GM18858 (cell line): ENCODE results near the gene NRDC.
"Not testable (repeated sequence)": the region's sequence is repeated elsewhere in the genome, so short reads cannot be mapped to it uniquely, and the experiment has no call there.

Source experiments
- ATAC-seq: cut with Tn5 transposase; IDR thresholded peaks from one replicate; pipeline ENCODE4 v1.9.1; 2021; ENCODE audit not compliant: unreplicated experiment

NRDC gene

DNA sequence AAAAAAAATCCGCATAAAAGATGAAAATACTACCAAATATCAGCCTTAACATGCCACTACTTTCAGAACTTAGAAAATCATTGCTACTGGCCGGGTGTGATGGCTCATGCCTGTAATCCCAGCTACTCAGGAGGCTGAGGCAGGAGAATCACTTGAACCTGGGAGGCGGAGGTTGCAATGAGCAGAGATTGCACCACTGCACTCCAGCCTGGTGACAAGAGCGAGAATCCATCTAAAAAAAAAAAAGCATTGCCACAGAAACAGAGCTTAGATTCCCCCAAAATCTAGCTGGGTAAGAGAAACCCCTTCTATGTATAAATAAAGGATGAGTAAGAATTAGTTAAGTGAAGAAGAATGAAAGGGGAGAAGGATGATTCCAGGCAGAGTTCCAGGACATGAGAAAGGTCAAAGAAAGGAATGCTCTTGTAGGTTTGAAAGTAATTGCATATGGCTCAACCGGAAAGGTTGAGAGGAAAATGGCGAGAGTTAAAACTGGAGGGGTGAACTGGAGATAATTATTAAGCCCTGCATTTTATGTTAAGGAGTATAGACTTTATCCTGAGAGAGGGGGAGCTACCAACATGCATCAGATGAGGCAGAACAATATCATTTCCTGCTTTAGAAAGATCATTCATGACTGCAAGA lies 19.7 kb upstream of the NRDC start:
- no peak for ATAC-seq

DNA sequence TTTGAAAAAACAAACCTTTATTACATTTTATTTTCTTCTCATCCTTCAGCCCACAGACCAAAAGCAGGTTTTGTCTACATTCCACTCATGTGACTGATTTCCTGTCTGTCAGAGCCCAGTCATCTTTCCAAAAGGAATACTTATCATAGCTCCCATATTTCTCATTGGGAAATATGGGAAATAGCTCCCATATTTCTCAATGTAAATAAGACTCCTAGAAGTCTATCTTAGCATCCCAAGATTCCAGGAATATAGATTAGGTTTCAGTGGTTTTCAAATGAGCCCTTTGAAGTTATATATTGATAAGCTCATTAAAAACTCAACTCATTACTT lies 19.1 kb upstream of the NRDC start:
- no peak for ATAC-seq

DNA sequence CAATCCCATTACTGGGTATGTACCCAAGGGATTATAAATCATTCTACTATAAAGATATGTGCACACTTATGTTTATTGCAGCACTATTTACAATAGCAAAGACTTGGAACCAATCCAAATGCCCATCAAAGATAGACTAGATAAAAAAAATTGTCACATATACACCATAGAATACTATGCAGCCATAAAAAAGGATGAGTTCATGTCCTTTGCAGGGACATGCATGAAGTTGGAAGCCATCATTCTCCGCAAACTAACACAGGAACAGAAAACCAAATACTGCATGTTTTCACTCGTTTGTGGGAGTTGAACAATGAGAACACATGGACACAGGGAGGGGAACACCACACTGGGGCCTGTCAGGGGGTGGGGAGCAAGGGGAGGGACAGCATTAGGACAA lies 16.2 kb upstream of the NRDC start:
- not testable (repeated sequence) for ATAC-seq

DNA sequence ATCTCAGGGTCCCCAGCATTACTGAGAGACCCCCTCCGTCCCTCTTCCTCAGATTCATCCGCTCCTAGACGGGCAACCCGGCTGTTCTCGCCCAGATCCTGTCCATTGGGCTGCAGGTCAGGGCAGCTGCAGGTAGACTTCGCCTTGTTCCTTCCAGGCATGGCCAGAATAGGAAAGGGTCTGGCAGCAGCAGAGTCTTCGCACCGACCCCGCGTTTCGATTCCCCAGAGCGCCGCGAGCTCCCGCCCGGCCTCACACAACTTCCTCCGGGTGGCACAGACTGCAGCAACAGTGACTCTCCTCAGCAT lies 265 bp downstream of the NRDC start:
- no peak for ATAC-seq

GRCh38 chr1:51877434-51878307 lies 856 bp downstream of the NRDC start:
- no peak for ATAC-seq

DNA sequence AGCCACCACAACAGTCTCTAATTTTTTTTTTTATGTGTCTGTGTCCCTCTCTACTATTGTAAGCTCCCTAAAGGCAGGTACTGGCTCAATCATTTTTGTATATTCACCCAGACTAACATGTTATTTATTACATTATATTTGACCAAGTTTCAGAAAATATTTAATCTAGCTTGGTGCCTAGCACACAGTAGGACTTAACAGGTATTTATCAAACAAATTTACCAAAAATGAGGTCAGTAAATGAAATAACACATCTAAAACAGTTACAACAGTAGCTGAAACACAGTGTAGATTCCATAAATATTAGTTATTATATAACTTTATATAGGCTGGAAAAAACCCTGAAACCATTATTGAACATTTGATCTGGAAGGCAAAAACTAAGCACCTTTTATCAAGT lies 2.7 kb downstream of the NRDC start:
- no peak for ATAC-seq

GRCh38 chr1:51875291-51875772 lies 3.2 kb downstream of the NRDC start:
- ATAC-seq = no peak

DNA sequence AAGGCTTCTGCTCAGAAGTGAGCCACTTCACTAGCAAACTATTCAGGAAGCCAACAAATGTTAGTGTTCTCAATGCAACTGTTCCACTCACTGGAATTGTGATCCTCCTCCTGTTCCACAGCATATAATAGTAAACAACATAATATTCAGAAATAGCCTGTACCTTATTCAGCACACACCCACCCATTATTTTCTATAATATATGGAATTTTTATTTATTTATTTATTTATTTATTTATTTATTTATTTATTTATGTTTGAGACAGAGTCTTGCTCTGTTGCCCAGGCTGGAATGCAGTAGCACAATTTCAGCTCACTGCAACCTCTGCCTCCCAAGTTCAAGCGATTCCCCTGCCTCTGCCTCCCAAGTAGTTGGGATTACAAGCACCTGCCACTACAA lies 5.3 kb downstream of the NRDC start:
- not testable (repeated sequence) for ATAC-seq

DNA sequence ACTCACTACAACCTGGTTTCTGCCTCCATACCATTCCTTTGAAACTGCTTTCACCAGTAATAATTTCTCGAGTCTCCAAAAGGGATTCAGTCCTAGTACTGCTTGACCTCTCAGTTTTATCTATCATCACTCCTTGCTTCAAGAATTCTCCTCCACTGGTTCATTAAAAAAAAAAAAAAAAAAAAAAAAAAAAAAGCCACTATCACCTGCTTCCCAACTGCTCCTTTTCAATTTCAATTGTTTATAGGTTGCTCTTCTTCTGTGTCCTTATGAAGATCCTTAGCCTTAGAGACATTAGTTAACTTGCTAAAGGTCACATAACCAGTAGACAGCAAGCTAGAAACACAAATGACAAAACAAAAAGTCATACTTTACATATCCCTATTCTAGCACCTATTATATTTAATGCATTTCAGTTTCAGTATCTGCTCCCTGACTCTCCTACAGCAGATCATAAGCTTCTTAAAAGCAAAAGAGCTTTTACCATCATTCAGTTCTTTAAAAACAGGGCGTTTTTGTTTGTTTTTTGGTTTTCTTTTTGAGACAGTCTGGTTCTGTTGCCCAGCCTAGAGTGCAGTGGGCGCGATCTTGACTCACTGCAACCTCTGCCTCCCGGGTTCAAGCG lies 7.1 kb downstream of the NRDC start:
- ATAC-seq = peak; percentile 52

DNA sequence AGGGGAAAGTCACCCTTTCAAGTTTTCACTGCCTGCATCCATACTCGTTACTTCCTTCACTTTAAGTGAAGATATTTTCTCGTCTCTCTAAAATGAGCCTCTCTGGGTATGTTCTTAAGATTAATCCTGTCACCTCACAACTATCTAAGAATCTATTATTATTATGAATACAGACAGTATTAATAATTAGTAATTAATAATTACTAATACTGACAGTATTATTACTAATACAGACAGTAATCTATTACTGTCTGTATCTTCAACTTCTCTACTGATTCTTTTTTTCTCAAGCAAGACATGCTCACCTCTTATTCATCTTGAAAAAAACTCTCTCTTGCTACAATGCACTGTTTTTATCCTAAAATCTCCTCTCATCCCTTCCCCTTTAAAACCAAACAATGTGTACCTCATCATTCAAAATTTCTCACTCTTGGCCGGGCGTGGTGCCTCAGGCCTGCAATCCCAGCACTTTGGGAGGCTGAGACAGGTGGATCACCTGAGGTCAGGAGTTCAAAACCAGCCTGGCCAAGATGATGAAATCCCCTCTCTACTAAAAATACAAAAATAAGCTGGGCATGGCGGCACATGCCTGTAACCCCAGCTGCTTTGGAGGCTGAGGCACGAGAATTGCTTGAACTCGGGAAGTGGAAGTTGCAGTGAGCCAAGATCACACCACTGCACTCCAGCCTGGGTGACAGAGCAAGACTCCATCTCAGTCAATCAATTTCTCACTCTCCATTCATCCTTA lies 7.8 kb downstream of the NRDC start:
- ATAC-seq = no peak

DNA sequence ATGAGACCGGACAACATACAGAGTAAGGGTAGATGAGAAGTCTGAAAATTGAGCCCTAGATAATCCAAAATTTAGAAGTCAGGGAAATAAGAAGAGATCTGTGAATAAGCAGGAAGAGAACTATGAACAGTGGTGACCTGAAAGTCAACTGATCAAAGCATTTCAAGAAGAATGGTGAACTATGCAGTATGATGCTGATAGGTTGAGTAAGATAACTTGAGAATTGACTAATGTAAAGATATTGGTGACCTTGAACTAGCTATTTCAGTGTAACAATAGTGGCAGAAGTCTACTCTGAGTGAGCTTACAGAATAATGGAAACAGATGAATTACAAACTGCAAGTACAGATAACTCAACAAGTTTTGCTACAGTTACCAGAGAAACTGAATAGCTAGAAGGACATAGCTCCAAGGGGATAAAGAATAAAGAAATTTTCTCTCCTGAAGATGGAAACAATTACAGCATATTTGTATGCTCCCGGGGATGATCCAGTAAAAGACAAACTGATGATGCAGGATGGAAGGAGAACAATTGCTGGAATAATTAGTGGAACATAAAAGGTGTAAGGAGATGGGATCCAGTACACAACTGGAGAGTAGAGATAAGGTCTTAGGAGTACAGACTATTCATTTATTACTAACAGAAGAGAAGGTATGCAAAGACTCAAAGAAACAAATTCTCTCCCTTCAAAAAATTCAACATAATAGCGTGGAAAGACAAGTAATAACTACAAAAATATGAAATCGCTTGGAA lies 10.9 kb downstream of the NRDC start:
- no peak for ATAC-seq

- peak; percentile 39 for ATAC-seq
Observed at GRCh38 chr1:51863384-51863783, 15.1 kb downstream of the NRDC start.

- ATAC-seq = no peak
Observed at GRCh38 chr1:51861669-51862068, 16.9 kb downstream of the NRDC start.

DNA sequence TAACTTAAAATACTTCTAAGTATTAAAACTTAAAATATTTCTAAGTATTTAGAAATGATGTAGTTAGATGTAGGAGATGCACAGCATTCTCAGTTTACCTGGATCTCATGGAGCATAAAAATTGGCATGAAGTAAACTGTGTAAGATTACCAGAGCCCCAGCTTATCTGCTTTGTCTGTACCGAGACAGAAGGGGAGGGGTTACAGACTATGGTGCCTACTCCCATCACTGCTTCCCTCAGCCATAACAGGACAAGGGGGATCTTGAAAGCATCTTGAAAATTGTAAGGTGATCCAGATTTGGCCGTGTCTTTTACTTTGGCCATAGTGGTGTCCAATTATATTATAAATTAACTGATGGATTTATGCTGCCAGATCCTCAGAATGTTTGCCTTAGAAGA lies 18.8 kb downstream of the NRDC start:
- ATAC-seq = no peak

DNA sequence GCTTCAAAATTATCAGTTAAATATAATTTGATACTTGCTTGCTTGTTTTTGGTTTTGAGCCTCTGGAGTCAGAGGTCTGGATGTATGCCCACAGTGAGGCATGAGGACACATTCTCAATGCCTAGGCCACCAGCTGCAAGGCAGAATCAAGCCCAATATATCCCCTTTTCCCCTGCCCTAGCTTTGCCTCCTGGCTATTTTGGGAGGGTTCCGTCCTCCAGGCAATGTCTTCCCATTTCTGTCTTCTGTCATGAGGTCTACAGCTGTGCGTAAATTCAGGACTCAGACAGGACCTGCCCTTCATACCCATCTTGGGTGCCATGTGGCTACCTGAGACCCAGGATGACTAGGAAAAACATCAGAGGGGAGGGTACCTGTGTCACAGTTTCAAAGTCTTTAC lies 19.2 kb downstream of the NRDC start:
- no peak for ATAC-seq

GRCh38 chr1:51858892-51859291 lies 19.6 kb downstream of the NRDC start:
- ATAC-seq = no peak

- ATAC-seq = no peak
Observed at GRCh38 chr1:51856745-51857144, 21.8 kb downstream of the NRDC start.

- ATAC-seq = no peak
Observed at GRCh38 chr1:51855624-51856023, 22.9 kb downstream of the NRDC start.

GRCh38 chr1:51853360-51853759 lies 25.2 kb downstream of the NRDC start:
- ATAC-seq = no peak

- ATAC-seq = no peak
Observed at GRCh38 chr1:51851882-51852396, 26.6 kb downstream of the NRDC start.
